ENCODE data around the gene NR1I3. TPM values are rescaled to one million over a fixed set of nuclear protein-coding genes. Genes with fewer than 3 reads are reported as not detected.

NR1I3 gene
- total and polyA plus RNA-seq, 2 experiments from 2014 or later, result 0.50 TPM; not detected in 1

- Histone ChIP-seq H3K27ac (ENCODE audit: low read depth) (no peak overlapping the region), H2AFZ (no peak overlapping the region), H4K20me1 (replicated peaks; ENCODE audit: insufficient read depth) (no peaks in the 10 kb centered on the region), H3K4me3 (no peak overlapping the region), H3F3A (replicated peaks; ENCODE audit: low read depth) (0 out of 2 replicates have a peak, but pooled peaks cover 4% of the 10 kb centered on the region), H3K9me2 (ENCODE audit: insufficient read depth) (no peaks in the 10 kb centered on the region), H3K27me3 (ENCODE audit: insufficient read depth) (no peaks in the 10 kb centered on the region), H3K4me1 (ENCODE audit: insufficient read depth) (0 out of 2 replicates have a peak, but pooled peaks cover 7% of the 10 kb centered on the region), H3K36me3 (ENCODE audit: insufficient read depth) (no peaks in the 10 kb centered on the region), H3K79me2 (replicated peaks; ENCODE audit: insufficient read depth) (no peaks in the 10 kb centered on the region), H3K4me2 (no peak overlapping the region)
- Mint-ChIP-seq H3K9me3 (peaks cover 5% of the 10 kb centered on the region), H3K27me3 (ENCODE audit: insufficient read depth, low read depth, poor library complexity) (peaks cover 1% of the 10 kb centered on the region), H3K36me3 (ENCODE audit: low read depth) (peaks cover 4% of the 10 kb centered on the region), H3K4me3 (no peak overlapping the region), H3K4me1 (peaks cover 12% of the 10 kb centered on the region), H3K27ac (no peak overlapping the region)
- no peak for TF ChIP-seq EZH2 (IDR thresholded peaks at IDR 0.05; ENCODE audit: low read depth, unreplicated experiment)
- TF ChIP-seq JUNB (IDR thresholded peaks at IDR 0.05; ENCODE audit: unreplicated experiment), result no peak
- TF ChIP-seq ETS1 (IDR thresholded peaks at IDR 0.05), result no peak
- no peak for TF ChIP-seq ZNF331 (CRISPR knock-in tag; IDR thresholded peaks at IDR 0.05; ENCODE audit: low read depth)
- TF ChIP-seq ZNF114 (CRISPR knock-in tag; IDR thresholded peaks at IDR 0.05), result no peak
- TF ChIP-seq, protein P1, sequence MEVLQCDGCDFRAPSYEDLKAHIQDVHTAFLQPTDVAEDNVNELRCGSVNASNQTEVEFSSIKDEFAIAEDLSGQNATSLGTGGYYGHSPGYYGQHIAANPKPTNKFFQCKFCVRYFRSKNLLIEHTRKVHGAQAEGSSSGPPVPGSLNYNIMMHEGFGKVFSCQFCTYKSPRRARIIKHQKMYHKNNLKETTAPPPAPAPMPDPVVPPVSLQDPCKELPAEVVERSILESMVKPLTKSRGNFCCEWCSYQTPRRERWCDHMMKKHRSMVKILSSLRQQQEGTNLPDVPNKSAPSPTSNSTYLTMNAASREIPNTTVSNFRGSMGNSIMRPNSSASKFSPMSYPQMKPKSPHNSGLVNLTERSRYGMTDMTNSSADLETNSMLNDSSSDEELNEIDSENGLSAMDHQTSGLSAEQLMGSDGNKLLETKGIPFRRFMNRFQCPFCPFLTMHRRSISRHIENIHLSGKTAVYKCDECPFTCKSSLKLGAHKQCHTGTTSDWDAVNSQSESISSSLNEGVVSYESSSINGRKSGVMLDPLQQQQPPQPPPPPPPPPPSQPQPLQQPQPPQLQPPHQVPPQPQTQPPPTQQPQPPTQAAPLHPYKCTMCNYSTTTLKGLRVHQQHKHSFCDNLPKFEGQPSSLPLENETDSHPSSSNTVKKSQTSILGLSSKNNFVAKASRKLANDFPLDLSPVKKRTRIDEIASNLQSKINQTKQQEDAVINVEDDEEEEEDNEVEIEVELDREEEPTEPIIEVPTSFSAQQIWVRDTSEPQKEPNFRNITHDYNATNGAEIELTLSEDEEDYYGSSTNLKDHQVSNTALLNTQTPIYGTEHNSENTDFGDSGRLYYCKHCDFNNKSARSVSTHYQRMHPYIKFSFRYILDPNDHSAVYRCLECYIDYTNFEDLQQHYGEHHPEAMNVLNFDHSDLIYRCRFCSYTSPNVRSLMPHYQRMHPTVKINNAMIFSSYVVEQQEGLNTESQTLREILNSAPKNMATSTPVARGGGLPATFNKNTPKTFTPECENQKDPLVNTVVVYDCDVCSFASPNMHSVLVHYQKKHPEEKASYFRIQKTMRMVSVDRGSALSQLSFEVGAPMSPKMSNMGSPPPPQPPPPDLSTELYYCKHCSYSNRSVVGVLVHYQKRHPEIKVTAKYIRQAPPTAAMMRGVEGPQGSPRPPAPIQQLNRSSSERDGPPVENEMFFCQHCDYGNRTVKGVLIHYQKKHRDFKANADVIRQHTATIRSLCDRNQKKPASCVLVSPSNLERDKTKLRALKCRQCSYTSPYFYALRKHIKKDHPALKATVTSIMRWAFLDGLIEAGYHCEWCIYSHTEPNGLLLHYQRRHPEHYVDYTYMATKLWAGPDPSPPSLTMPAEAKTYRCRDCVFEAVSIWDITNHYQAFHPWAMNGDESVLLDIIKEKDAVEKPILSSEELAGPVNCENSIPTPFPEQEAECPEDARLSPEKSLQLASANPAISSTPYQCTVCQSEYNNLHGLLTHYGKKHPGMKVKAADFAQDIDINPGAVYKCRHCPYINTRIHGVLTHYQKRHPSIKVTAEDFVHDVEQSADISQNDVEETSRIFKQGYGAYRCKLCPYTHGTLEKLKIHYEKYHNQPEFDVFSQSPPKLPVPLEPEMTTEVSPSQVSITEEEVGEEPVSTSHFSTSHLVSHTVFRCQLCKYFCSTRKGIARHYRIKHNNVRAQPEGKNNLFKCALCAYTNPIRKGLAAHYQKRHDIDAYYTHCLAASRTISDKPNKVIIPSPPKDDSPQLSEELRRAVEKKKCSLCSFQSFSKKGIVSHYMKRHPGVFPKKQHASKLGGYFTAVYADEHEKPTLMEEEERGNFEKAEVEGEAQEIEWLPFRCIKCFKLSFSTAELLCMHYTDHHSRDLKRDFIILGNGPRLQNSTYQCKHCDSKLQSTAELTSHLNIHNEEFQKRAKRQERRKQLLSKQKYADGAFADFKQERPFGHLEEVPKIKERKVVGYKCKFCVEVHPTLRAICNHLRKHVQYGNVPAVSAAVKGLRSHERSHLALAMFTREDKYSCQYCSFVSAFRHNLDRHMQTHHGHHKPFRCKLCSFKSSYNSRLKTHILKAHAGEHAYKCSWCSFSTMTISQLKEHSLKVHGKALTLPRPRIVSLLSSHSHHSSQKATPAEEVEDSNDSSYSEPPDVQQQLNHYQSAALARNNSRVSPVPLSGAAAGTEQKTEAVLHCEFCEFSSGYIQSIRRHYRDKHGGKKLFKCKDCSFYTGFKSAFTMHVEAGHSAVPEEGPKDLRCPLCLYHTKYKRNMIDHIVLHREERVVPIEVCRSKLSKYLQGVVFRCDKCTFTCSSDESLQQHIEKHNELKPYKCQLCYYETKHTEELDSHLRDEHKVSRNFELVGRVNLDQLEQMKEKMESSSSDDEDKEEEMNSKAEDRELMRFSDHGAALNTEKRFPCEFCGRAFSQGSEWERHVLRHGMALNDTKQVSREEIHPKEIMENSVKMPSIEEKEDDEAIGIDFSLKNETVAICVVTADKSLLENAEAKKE (CRISPR knock-in tag; IDR thresholded peaks at IDR 0.05), result no peak
- TF ChIP-seq NANOG (IDR thresholded peaks at IDR 0.05; ENCODE audit: borderline replicate concordance), result no peak
- no peak for TF ChIP-seq POLR2AphosphoS5 (IDR thresholded peaks at IDR 0.05; ENCODE audit: low read depth)
- TF ChIP-seq REST (IDR thresholded peaks at IDR 0.05; ENCODE audit: unreplicated experiment), result no peak
- no peak for TF ChIP-seq EZH2phosphoT487 (IDR thresholded peaks at IDR 0.05; ENCODE audit: unreplicated experiment)
- TF ChIP-seq, protein P2, sequence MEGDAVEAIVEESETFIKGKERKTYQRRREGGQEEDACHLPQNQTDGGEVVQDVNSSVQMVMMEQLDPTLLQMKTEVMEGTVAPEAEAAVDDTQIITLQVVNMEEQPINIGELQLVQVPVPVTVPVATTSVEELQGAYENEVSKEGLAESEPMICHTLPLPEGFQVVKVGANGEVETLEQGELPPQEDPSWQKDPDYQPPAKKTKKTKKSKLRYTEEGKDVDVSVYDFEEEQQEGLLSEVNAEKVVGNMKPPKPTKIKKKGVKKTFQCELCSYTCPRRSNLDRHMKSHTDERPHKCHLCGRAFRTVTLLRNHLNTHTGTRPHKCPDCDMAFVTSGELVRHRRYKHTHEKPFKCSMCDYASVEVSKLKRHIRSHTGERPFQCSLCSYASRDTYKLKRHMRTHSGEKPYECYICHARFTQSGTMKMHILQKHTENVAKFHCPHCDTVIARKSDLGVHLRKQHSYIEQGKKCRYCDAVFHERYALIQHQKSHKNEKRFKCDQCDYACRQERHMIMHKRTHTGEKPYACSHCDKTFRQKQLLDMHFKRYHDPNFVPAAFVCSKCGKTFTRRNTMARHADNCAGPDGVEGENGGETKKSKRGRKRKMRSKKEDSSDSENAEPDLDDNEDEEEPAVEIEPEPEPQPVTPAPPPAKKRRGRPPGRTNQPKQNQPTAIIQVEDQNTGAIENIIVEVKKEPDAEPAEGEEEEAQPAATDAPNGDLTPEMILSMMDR (conservative IDR thresholded peaks at IDR 0.05; ENCODE audit: low read depth in 2 of 2), result no peak
- ATAC-seq (no peak), DNase-seq (ENCODE audit: low spot score) (no peak)
Observed at GRCh38 chr1:161287482-161288054, 49.6 kb upstream of the NR1I3 start.

Data from GM23338 (cell line).